GM12892 (cell line): ENCODE measurements around the gene CAMTA1.

Source experiments
- POLR2A ChIP-seq: IDR thresholded peaks from 2 replicates; pipeline ENCODE4 v1.6.1; 2011; ENCODE audit warnings: low read depth, low read length, control low read depth
- POLR2AphosphoS5 ChIP-seq: IDR thresholded peaks from 2 replicates; pipeline ENCODE4 v1.6.1; 2011; ENCODE audit warnings: low read depth, low read length, control low read depth
- TAF1 ChIP-seq: IDR thresholded peaks from 2 replicates; pipeline ENCODE4 v1.6.1; 2011; ENCODE audit warnings: low read depth, mild to moderate bottlenecking, control low read depth, low read length, borderline replicate concordance

- no peak for TF ChIP-seq POLR2A
- no peak for TF ChIP-seq TAF1
- TF ChIP-seq POLR2AphosphoS5, result no peak
Measured at GRCh38 chr1:7119156-7119555, 333.9 kb downstream of the CAMTA1 start.
